GM18867 (cell line): ENCODE data around the gene SLC30A2.

Experiments used
- ATAC-seq: cut with Tn5 transposase; IDR thresholded peaks from one replicate; pipeline ENCODE4 v1.9.1; 2021; ENCODE audit warnings: mild to moderate bottlenecking, moderate library complexity; ENCODE audit not compliant: unreplicated experiment

Gene SLC30A2

DNA sequence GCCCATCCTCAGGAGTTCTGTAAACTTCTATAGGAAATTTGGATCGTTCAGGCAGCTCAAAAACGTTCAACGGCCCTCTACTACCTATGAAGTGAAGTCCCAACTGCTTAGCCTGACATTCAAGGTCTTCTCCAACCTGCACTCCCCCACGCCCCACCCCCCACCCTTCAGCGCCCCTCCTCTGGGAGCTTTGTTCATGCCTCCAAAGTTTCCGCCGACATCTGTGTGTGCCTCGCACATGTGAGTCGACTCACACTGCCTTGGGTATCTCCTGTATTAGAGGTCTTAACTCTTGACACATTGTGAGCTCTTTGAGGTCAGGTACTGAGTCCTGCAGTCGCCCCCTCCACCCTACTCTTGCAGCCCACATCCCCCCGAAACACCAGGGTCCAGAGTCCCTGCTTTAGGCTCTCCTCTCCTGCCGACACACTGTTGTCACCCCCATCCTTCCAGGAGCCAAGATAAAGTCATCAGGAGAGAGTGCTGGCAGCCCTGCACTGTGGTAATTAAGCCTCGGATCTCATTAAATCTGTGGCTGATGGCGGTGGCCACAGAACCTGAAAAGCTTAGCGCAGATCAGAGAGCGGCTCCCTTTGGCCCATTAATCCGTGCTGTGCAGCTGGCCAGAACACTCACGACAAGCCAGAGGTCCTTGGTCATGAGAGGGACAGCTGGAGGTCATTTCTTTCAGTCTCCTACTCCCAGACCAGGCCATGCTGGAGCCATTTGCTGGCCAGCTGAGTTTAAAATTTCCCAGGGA, 46.7 kb downstream of the SLC30A2 start:
- ATAC-seq: no peak

- ATAC-seq: peak; percentile 92
These were observed 47.8 kb downstream of the SLC30A2 start, which contains the start of gene PAFAH2 for GRCh38 chr1:25997828-25998761. TSS of gene PAFAH2 (minus strand) at chr1:25998063. CDS start at chr1:25990816, 7,247 bp downstream.

DNA sequence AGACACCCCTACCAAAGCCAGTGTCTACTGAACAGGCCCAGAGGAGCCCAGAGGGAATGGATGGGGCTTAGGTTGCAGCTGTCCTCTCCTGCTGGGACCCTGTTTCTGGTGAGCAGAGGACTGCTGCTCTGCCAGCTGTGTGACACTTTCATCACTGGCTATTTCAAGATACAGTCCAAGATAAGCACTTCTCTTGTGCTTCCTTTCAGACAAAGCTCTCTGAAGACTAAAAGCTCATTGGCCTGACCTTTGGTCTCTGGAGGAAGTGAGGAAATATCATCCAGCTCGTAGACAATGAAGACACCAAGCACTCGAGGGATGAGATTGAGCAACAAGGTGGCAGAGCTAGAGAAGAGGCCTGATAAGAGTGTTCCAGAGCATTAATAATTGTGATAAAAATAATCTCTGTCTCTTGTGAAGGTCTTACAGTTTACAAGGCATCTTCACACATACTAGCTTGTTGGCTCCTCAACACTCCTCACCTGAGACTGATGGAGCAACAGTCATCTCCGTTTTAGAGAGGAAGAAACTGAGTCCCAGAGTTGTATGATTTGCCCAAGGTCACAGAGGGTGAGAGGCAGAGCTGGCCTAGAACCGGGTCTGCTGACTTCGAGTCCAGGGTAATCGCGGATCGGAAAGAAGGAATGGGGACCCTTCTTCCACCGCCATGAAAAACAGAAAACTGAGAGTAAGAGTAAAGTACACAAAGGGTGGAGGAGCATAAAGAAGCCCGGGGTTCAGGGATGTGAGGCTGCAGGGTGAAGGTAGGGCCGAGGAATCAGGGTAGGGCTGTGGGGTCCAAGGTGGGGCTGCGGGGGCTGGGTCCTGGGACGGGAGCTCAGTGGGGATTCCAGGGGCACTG, 48.7 kb downstream of the SLC30A2 start:
- no peak for ATAC-seq

DNA sequence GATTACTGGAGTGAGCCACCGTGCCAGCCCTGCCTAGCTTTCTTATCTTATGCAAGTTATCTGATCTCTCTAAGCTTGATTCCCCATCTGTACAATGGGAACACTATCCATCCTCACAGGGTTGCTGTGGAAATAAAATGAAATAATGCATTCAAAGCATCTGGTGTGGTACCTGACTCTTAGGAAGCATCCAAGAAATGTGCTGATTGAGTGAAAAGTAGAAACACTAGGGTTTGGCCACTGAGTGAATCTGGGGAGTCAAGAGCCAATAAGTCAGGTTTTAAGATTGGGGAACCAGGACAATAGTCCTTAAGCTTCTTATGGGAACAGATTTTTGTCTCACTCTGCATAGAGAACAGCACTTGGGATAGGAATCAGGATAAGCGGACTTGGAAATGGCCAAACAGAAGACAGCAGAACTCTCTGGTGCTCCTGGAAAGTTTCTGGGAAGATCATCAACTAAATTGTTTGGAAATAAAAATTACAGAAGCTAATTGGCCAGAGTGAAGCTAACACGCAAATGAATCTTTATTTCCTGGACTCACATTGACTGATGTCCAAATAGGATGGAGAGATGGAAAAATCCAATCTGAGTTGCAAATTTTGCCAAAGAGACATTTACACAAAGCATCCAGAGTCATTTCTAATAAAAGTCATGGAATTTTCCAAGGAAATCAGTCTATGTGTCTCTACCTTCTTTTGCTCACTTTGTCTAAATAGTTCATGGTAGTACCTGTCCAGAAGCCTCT, 51.3 kb downstream of the SLC30A2 start:
- ATAC-seq: no peak

- ATAC-seq: no peak
These were observed 52.5 kb downstream of the SLC30A2 start for GRCh38 chr1:25993197-25993951.

DNA sequence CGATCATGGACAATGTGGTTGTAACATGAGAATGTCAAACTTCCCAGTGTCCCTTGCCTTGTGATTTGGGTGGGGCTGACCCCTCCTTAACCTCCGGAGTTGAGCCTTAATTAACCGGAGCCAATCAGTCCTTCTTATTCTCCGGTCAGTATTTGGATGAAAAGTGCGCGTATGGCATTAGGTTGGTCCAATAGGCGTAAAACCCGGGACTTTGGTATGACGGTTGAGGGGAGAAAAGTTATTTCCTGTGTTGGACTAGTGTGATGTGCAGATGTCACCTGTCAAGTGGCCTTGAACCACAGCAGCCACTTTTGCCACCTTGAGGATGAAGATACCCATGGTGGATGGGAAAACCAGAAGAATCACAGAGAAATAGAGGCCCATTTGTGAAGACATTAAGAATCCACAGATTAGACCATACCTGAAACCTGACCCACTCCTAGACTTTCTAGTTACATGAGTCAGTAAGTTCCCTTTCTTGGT, 53.2 kb downstream of the SLC30A2 start:
- no peak for ATAC-seq

- ATAC-seq: no peak
These were observed 53.8 kb downstream of the SLC30A2 start for GRCh38 chr1:25991937-25992688.

DNA sequence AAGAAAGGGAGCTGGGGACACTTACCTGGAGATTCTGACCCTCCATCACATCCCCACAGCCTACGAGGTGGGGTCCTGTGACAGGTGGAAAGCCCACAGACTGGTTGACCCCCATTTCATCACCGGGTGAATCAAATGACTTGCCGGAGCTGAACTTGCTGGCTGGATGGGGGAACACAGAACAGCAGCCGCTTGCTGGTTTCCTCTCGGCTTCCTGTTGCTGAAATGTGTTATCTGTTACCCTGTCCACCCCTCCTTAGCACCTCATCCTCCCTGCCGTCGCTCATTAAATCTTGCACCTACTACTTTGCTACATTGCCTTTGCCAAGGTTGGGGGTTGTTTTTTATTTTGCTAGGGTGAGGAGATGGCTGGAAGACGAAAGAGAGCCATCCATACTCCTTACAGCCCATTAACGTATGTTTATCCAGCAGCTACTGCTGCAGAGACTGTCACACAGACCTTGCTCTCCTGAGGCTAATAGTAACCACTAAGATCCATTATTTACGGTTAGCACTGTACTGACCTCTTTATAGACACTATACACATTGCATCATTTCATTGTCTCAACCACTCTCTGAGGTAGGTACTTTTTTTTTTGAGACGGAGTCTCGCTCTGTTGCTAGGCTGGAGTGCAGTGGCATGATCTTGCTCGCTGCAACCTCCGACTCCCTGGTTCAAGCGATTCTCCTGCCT, 55.1 kb downstream of the SLC30A2 start:
- no peak for ATAC-seq

GRCh38 chr1:25990251-25990650, 55.7 kb downstream of the SLC30A2 start:
- no peak for ATAC-seq

DNA sequence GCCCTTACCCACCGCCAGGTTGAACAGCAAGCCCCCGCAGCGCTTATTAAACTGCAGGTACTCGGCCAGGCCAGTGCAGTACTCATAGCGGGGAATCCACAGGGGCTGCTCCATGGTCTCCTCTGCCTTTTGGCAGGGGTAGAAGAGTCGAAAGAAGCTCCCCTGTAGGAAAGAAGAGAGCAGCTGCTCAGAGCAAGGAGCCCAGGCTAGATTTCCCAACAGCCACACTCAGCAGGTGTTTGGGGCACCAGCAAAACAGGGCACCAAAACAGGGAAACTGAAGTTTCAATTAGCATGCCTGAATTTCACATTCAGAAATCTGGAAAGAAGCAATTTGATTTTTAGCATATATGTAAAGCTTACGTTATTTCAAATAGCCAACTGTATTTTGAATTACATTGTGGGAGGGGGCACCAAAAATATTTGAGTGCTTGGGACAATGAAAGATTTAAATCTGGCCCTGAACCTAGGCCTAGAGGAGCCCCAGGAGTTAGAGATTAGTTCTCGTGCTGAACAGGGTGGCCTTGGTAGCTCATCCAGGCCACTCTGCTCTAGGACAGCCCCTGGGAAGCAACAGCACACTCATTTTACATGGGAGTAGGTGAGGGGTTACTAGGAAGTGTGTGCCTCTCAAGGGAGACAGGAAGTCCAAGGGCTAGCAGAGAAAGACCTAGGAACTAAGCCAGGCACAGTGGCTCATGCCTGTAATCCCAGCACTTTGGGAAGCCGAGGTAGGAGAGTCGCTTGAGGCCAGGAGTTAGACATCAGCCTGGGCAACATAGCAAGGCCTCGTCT, 56.3 kb downstream of the SLC30A2 start:
- no peak for ATAC-seq

- ATAC-seq: no peak
These were observed 58.0 kb downstream of the SLC30A2 start for GRCh38 chr1:25987951-25988350.
